Glutamatergic neuron (in vitro differentiated cells): ENCODE results near the gene RNF213. TPM values are rescaled to one million over a fixed set of nuclear protein-coding genes. Genes with fewer than 3 reads are reported as not detected.
"Not testable (repeated sequence)": the region's sequence is repeated elsewhere in the genome, so short reads cannot be mapped to it uniquely, and the experiment has no call there.

Experiments used
- DNase-seq: peaks from one replicate; pipeline ENCODE4 v3.0.0; 2022
- H3K27ac Mint-ChIP-seq: one replicate; pipeline ENCODE4 v1.8.0; 2020; ENCODE audit warnings: mild to moderate bottlenecking, mixed read lengths, inconsistent platforms; ENCODE audit not compliant: unreplicated experiment
- H3K27me3 Mint-ChIP-seq: one replicate; pipeline ENCODE4 v1.8.0; 2020; ENCODE audit warnings: mild to moderate bottlenecking, moderate library complexity, mixed read lengths, inconsistent platforms; ENCODE audit not compliant: unreplicated experiment
- H3K36me3 Mint-ChIP-seq: one replicate; pipeline ENCODE4 v1.8.0; 2020; ENCODE audit warnings: mild to moderate bottlenecking, mixed read lengths, inconsistent platforms; ENCODE audit not compliant: unreplicated experiment
- H3K4me1 Mint-ChIP-seq: one replicate; pipeline ENCODE4 v1.8.0; 2020; ENCODE audit warnings: mild to moderate bottlenecking, low read depth, mixed read lengths, inconsistent platforms; ENCODE audit not compliant: unreplicated experiment
- H3K4me3 Mint-ChIP-seq: one replicate; pipeline ENCODE4 v1.8.0; 2020; ENCODE audit warnings: mild to moderate bottlenecking, mixed read lengths, inconsistent platforms; ENCODE audit not compliant: unreplicated experiment
- H3K9me3 Mint-ChIP-seq: one replicate; pipeline ENCODE4 v1.8.0; 2020; ENCODE audit warnings: mild to moderate bottlenecking, moderate library complexity, mixed read lengths, inconsistent platforms; ENCODE audit not compliant: unreplicated experiment
- total RNA-seq: library from RNA; stranded (reverse); fragmentation: NEBNext Ultra II Directional; extraction: Animal tissue kit (Norgen Biotek cat#: 25700); gene quantifications from one replicate; pipeline ENCODE4 v1.2.1, GENCODE V29; 2021; ENCODE audit not compliant: unreplicated experiment
- TF ChIP-seq, protein P1 (sequence below): fragments of 200-600 bp; sonication (generic); IDR thresholded peaks from one replicate; pipeline ENCODE4 v1.5.0; 2021; ENCODE audit not compliant: partially characterized antibody, unreplicated experiment

RNF213 gene
- total RNA-seq, 1 donor from 2014 or later, result 34.7 TPM

- H3K4me3 Mint-ChIP-seq, result no peak overlapping the region
- H3K27me3 Mint-ChIP-seq, result peaks cover 2% of the 10 kb centered on the region
These were observed 34.9 kb downstream of the RNF213 start for GRCh38 chr17:80295559-80295958.

DNA sequence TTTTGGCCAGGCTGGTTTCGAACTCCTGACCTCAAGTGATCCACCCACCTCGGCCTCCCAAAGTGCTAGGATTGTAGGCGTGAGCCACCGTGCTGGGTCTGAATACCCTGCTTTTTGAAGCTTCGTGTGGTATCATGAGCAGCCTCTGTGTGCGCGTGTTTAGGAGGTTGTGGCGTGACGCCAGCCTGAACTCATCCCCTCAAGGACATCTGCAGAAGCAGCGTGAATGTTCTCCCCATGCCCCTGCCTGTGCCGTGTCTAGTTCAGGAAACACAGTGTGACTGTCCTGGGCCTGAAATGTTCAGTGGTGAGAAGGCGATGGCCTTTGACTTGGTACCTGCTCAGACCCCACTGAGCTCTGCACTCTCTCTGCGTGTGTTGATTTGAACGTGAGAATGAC lies 35.6 kb downstream of the RNF213 start:
- Mint-ChIP-seq H3K27ac (no peak overlapping the region), H3K4me3 (no peak overlapping the region), H3K36me3 (peaks cover 10% of the 10 kb centered on the region), H3K4me1 (no peaks in the 10 kb centered on the region), H3K9me3 (no peaks in the 10 kb centered on the region), H3K27me3 (peaks cover 2% of the 10 kb centered on the region)
- TF ChIP-seq, protein P1, sequence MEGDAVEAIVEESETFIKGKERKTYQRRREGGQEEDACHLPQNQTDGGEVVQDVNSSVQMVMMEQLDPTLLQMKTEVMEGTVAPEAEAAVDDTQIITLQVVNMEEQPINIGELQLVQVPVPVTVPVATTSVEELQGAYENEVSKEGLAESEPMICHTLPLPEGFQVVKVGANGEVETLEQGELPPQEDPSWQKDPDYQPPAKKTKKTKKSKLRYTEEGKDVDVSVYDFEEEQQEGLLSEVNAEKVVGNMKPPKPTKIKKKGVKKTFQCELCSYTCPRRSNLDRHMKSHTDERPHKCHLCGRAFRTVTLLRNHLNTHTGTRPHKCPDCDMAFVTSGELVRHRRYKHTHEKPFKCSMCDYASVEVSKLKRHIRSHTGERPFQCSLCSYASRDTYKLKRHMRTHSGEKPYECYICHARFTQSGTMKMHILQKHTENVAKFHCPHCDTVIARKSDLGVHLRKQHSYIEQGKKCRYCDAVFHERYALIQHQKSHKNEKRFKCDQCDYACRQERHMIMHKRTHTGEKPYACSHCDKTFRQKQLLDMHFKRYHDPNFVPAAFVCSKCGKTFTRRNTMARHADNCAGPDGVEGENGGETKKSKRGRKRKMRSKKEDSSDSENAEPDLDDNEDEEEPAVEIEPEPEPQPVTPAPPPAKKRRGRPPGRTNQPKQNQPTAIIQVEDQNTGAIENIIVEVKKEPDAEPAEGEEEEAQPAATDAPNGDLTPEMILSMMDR, result no peak
- DNase-seq, result no peak

More at GRCh38 chr17:80295559-80295958, 34.9 kb downstream of the RNF213 start:
- Mint-ChIP-seq H3K36me3 (peaks cover 6% of the 10 kb centered on the region), H3K9me3 (no peaks in the 10 kb centered on the region), H3K4me1 (no peaks in the 10 kb centered on the region), H3K27ac (no peak overlapping the region)
- no peak for DNase-seq
- TF ChIP-seq, protein P1, result no peak

DNA sequence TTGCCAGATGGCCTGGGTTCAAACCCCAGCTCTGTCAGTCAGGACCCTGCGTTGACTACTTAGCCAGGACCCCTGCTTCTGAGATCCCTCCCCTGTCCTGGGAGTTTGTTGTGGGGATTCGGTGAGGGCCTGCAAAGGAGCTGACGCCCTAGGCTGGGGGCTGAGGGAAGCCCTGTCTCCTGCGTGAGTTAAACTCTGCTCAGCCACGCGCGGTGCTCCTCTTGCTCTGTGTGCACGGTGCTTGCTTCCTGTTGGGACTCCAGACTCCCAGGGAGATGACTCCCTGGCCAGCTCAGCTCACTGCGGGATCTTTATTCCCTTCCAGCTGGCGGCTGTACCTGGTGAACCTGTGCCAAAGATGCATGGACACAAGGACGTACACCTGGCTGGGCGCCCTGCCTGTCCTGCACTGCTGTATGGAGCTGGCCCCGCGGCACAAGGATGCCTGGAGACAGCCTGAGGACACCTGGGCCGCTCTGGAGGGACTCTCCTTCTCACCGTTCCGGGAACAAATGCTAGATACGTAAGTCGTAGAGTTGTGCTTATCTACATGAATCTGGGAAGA lies 37.4 kb downstream of the RNF213 start:
- no peaks in the 10 kb centered on the region for H3K4me1 Mint-ChIP-seq
- TF ChIP-seq, protein P1, result no peak
- no peak overlapping the region for H3K4me3 Mint-ChIP-seq
- no peak overlapping the region for H3K27ac Mint-ChIP-seq
- no peak for DNase-seq
- H3K27me3 Mint-ChIP-seq, result no peaks in the 10 kb centered on the region
- H3K36me3 Mint-ChIP-seq, result peaks cover 6% of the 10 kb centered on the region
- H3K9me3 Mint-ChIP-seq, result no peaks in the 10 kb centered on the region

DNA sequence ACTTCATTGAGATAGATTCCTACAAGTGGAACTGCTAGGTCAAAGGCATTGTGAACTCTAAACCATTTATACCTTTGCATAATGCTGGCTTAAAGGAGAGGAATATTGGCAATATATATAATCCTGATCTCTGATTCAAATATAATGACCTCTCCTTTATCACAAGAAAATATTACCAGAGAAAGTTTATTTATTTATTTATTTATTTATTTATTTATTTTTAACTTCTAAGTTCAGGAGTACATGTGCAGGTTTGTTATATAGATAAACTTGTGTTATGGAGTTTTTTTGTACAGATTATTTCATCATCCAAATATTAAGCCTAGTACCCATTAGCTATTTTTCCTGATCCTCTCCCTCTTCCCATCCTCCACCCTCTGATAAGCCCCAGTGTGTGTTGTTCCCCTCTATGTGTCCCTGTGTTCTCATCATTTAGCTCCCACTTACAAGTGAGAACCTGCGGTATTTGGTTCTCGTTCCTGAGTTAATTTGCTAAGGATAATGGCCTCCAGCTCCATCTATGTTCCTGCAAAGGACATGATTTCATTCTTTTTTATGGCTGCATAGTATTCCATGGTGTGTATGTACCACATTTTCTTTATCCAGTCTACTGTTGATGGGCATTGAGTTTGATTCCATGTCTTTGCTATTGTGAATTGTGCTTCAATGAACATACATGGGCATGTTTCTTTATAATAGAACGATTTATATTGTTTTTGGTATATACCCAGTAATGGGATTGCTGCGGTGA lies 38.9 kb downstream of the RNF213 start:
- DNase-seq, H3K27ac Mint-ChIP-seq, H3K4me3 Mint-ChIP-seq, H3K36me3 Mint-ChIP-seq, H3K9me3 Mint-ChIP-seq, H3K27me3 Mint-ChIP-seq, H3K4me1 Mint-ChIP-seq: not testable (repeated sequence)

- not testable (repeated sequence) for H3K4me1 Mint-ChIP-seq, H3K27me3 Mint-ChIP-seq, H3K9me3 Mint-ChIP-seq, DNase-seq, H3K4me3 Mint-ChIP-seq, H3K27ac Mint-ChIP-seq
- H3K36me3 Mint-ChIP-seq, result peaks cover 12% of the 10 kb centered on the region
These were observed 40.1 kb downstream of the RNF213 start for GRCh38 chr17:80300756-80301155.

DNA sequence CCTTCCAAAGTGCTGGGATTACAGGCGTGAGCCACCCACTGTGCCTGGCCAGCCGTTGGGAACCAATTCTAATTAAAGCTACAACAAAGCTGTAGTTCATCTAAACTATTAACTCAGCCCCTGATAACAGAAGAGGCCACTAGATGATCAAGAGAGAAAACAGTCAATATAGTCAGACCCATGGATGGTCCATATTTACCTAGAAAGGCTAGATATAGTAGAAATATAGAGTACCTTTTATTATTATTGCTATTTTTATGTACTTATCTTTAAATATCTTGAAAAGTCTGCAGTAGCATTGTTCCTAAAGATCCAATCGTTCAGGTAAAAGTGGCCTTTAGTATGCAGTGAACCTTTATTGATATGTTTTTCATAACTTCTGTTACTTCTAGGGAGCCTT lies 43.2 kb downstream of the RNF213 start:
- H3K4me1 Mint-ChIP-seq, result no peaks in the 10 kb centered on the region
- no peaks in the 10 kb centered on the region for H3K9me3 Mint-ChIP-seq
- no peak for DNase-seq
- TF ChIP-seq, protein P1, result no peak
- H3K27me3 Mint-ChIP-seq, result peaks cover 2% of the 10 kb centered on the region
- no peak overlapping the region for H3K4me3 Mint-ChIP-seq
- peaks cover 12% of the 10 kb centered on the region for H3K36me3 Mint-ChIP-seq
- H3K27ac Mint-ChIP-seq, result no peak overlapping the region
